ENCODE measurements around the gene ASPSCR1.

DNA sequence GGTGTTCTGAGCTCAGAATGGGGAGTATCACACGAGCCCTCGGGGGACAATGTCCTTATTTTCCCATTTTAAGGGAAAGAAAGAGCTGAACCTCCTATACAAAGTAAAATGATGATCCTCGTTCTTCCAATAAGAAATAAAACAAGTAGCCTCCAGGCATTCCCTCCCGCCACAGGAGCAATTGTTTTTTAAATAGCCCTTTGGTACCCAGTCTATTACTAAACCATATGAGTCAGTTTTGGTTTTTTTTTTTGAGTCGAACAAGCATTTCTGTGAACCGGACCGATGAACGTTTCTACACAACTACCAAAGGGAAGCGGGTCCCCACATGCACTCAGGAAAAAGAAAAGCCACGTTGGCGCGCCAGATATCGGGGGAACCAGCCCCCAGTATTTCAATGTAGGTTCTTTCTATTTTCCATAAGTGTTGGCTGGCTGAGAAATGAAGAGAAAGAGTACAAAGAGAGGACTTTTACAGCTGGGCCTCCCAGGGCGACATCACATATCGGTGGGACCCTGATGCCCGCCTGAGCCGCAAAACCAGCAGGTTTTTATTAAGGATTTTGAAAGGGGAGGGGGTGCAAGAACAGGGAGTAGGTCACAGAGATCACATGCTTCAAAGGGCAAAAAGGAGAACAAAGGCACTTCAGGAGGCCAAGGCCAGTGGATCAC is 63.9 kb downstream of the ASPSCR1 start:
- TF ChIP-seq CBX8 (IDR thresholded peaks at IDR 0.05; ENCODE audit: borderline replicate concordance, low read depth, low read length) = no peak
- TF ChIP-seq EZH2 (IDR thresholded peaks at IDR 0.05; ENCODE audit: low read depth, low read length, severe bottlenecking) = no peak
- no peak for TF ChIP-seq KDM5A (IDR thresholded peaks at IDR 0.05; ENCODE audit: low read length)
- no peak for TF ChIP-seq POLR2A (IDR thresholded peaks at IDR 0.05; ENCODE audit: control extremely low read depth in 1 of 2, low read depth in 2 of 2, low read length in 2 of 2)
- TF ChIP-seq, protein P1, sequence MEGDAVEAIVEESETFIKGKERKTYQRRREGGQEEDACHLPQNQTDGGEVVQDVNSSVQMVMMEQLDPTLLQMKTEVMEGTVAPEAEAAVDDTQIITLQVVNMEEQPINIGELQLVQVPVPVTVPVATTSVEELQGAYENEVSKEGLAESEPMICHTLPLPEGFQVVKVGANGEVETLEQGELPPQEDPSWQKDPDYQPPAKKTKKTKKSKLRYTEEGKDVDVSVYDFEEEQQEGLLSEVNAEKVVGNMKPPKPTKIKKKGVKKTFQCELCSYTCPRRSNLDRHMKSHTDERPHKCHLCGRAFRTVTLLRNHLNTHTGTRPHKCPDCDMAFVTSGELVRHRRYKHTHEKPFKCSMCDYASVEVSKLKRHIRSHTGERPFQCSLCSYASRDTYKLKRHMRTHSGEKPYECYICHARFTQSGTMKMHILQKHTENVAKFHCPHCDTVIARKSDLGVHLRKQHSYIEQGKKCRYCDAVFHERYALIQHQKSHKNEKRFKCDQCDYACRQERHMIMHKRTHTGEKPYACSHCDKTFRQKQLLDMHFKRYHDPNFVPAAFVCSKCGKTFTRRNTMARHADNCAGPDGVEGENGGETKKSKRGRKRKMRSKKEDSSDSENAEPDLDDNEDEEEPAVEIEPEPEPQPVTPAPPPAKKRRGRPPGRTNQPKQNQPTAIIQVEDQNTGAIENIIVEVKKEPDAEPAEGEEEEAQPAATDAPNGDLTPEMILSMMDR (IDR thresholded peaks at IDR 0.05; ENCODE audit: control extremely low read depth in 1 of 3, insufficient read depth in 1 of 3, low read depth in 1 of 3, low read length in 3 of 3) = no peak
- no peak for TF ChIP-seq KDM1A (IDR thresholded peaks at IDR 0.05; ENCODE audit: borderline replicate concordance, low read length)
- TF ChIP-seq, protein P2, sequence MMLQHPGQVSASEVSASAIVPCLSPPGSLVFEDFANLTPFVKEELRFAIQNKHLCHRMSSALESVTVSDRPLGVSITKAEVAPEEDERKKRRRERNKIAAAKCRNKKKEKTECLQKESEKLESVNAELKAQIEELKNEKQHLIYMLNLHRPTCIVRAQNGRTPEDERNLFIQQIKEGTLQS (IDR thresholded peaks at IDR 0.05; ENCODE audit: insufficient read depth, low read depth, low read length) = no peak
